Right lobe of liver (tissue), 6 donors: ENCODE results near the gene CDON. TPM values are rescaled to one million over a fixed set of nuclear protein-coding genes. Genes with fewer than 3 reads are reported as not detected.

Source experiments
- ATAC-seq, 4 donors: fragments of 200-7000 bp; cut with Tn5 transposase; one replicate each; pipeline ENCODE4 v1.9.1; 2020; ENCODE audit warnings: mild to moderate bottlenecking in 4 of 4, moderate library complexity in 4 of 4
- DNase-seq, 3 donors: peaks; one replicate each; pipeline ENCODE4 v3.0.0-alpha.2; 2020
- H3K27ac ChIP-seq, 3 donors: fragments of 200-600 bp; one replicate each; pipeline ENCODE4 v1.8.0; 2022
- H3K27me3 ChIP-seq, 2 donors: fragments of 200-600 bp; one replicate each; pipeline ENCODE4 v1.8.0; 2022
- H3K36me3 ChIP-seq, 4 donors: fragments of 200-600 bp; sonication (generic) in 1 of 4; one replicate each; pipeline versions ENCODE4 v1.5.1 to v1.8.0; 2017 to 2022; ENCODE audit warnings: control low read depth in 1 of 4
- H3K4me1 ChIP-seq, 4 donors: fragments of 200-600 bp; sonication (generic) in 1 of 4; one replicate each; pipeline versions ENCODE4 v1.5.1 to v1.8.0; 2017 to 2022; ENCODE audit warnings: control low read depth in 1 of 4
- H3K4me3 ChIP-seq, 3 donors: fragments of 200-600 bp; one replicate each; pipeline ENCODE4 v1.8.0; 2022
- H3K9me3 ChIP-seq, 4 donors: fragments of 200-600 bp; sonication (generic) in 1 of 4; one replicate each; pipeline versions ENCODE4 v1.5.1 to v1.8.0; 2017 to 2022; ENCODE audit warnings: control low read depth in 1 of 4
- CTCF ChIP-seq, 4 donors: fragments of 200-600 bp in 3 of 4; fragments of 450-650 bp in 1 of 4; IDR thresholded peaks; one replicate each; pipeline versions ENCODE4 v1.5.1 to v1.8.0; 2016 to 2022; ENCODE audit warnings: antibody characterized with exemption in 4 of 4, mild to moderate bottlenecking in 2 of 4
- POLR2A ChIP-seq: fragments of 450-650 bp; IDR thresholded peaks from one replicate; pipeline ENCODE4 v1.6.1; 2017; ENCODE audit warnings: antibody characterized with exemption, mild to moderate bottlenecking
- WGBS: methylation state at CpG from one replicate; pipeline ENCODE4 v1.1.6; 2018; ENCODE audit warnings: low coverage, low lambda C conversion rate; ENCODE audit not compliant: insufficient coverage; ENCODE audit errors: missing lambda C conversion rate; 5-methylcytosine and 5-hydroxymethylcytosine counted together
- intact Hi-C, 2 donors: fragments of 100-400 bp; cut with DNase I; formaldehyde crosslinking; loops; one replicate each; pipeline versions ENCODE4 v1.11.2 to v1.14.1; 2022
- total RNA-seq, 6 experiments: library from RNA; depleted of rRNA in 2 of 6; stranded (reverse); fragments of >200 nt in 2 of 6; fragmentation: NEBNext Ultra II Directional in 3 of 6; extraction: Animal tissue kit (Norgen Biotek cat#: 25700) in 3 of 6; gene quantifications; one replicate each; pipeline versions ENCODE4 v1.1.0 to v1.2.4, GENCODE V29; 2016 to 2023
- donor health status: DM: no; HTN: yes; CAD: no.
- donor health status: DM: no; HTN: no; CAD: no.
- donor health status: DM: no; HTN: no; CAD: no.
- donor health status: DM: no; HTN: yes; CAD: no.
- donor health status: DM: no; HTN: yes; CAD: no.

Gene CDON
- total RNA-seq, 6 experiments from 2014 or later = 1.8 to 4.1 (median 3.3) TPM

- intact Hi-C loops = no loop called here
These were observed 86.5 kb downstream of the CDON start for GRCh38 chr11:125976156-125976555.

GRCh38 chr11:125975634-125976033 lies 87.0 kb downstream of the CDON start:
- 84% methylated on average over 6 of the region's 6 CpGs for WGBS

More at GRCh38 chr11:125976156-125976555, 86.5 kb downstream of the CDON start:
- Histone ChIP-seq H3K9me3 (no peaks in the 10 kb centered on the region), H3K4me1 (peaks cover 0 to 7% (median 3%) of the 10 kb centered on the region in 4 donors), H3K27ac (no peak overlapping the region), H3K4me3 (no peak overlapping the region), H3K27me3 (no peaks in the 10 kb centered on the region), H3K36me3 (no peaks in the 10 kb centered on the region)
- ATAC-seq (no peak), DNase-seq (no peak)
- TF ChIP-seq CTCF (IDR thresholded peaks at IDR 0.05) (no peak), POLR2A (no peak)

GRCh38 chr11:125974284-125974683 lies 88.4 kb downstream of the CDON start:
- ATAC-seq (no peak), DNase-seq (no peak)
- Histone ChIP-seq H3K27ac (no peak overlapping the region), H3K4me3 (no peak overlapping the region), H3K4me1 (peaks cover 0 to 7% (median 3%) of the 10 kb centered on the region in 4 donors), H3K27me3 (no peaks in the 10 kb centered on the region), H3K9me3 (no peaks in the 10 kb centered on the region), H3K36me3 (no peaks in the 10 kb centered on the region)
- intact Hi-C loops = no loop called here
- no peak for TF ChIP-seq CTCF (IDR thresholded peaks at IDR 0.05)
- no peak for TF ChIP-seq POLR2A

More at GRCh38 chr11:125975634-125976033, 87.0 kb downstream of the CDON start:
- intact Hi-C loops = no loop called here
- Histone ChIP-seq H3K27me3 (no peaks in the 10 kb centered on the region), H3K36me3 (no peaks in the 10 kb centered on the region), H3K9me3 (no peaks in the 10 kb centered on the region), H3K4me1 (peaks cover 0 to 7% (median 3%) of the 10 kb centered on the region in 4 donors), H3K27ac (no peak overlapping the region), H3K4me3 (no peak overlapping the region)
- ATAC-seq (no peak), DNase-seq (no peak)
- no peak for TF ChIP-seq CTCF (IDR thresholded peaks at IDR 0.05)
- TF ChIP-seq POLR2A = no peak

GRCh38 chr11:125971618-125972017 lies 91.0 kb downstream of the CDON start:
- Histone ChIP-seq H3K4me3 (no peak overlapping the region), H3K4me1 (peaks cover 0 to 5% (median 0%) of the 10 kb centered on the region in 4 donors), H3K27me3 (no peaks in the 10 kb centered on the region), H3K27ac (no peak overlapping the region), H3K36me3 (no peaks in the 10 kb centered on the region), H3K9me3 (no peaks in the 10 kb centered on the region)
- TF ChIP-seq POLR2A = no peak
- TF ChIP-seq CTCF (IDR thresholded peaks at IDR 0.05) = no peak
- 69% methylated on average over 6 of the region's 6 CpGs for WGBS
- DNase-seq = no peak
- intact Hi-C loops = no loop called here
- ATAC-seq = no peak

GRCh38 chr11:125968354-125968753 lies 94.3 kb downstream of the CDON start:
- 34% methylated on average over 7 of the region's 7 CpGs for WGBS
- Histone ChIP-seq H3K4me1 (peaks cover 0 to 5% (median 0%) of the 10 kb centered on the region in 4 donors), H3K36me3 (no peaks in the 10 kb centered on the region), H3K4me3 (no peak overlapping the region), H3K9me3 (no peaks in the 10 kb centered on the region), H3K27me3 (no peaks in the 10 kb centered on the region), H3K27ac (peak overlapping the region in 1 of 3 donors; percentile 64)
- DNase-seq (no peak), ATAC-seq (peak; percentile 93 to 98 (median 96))
- intact Hi-C loops = no loop called here
- no peak for TF ChIP-seq CTCF (IDR thresholded peaks at IDR 0.05)
- no peak for TF ChIP-seq POLR2A
